Mesenteric fat pad (tissue), 1 donor: Measurements from ENCODE around the gene P3H3. TPM values are rescaled to one million over a fixed set of nuclear protein-coding genes. Genes with fewer than 3 reads are reported as not detected.
"Not testable (repeated sequence)": the region's sequence is repeated elsewhere in the genome, so short reads cannot be mapped to it uniquely, and the experiment has no call there.

Experiments
- DNase-seq: peaks from one replicate; pipeline ENCODE4 v3.0.0-alpha.2; 2020; ENCODE audit warnings: low spot score
- total RNA-seq: library from RNA; stranded (reverse); fragmentation: NEBNext Ultra II Directional; extraction: Animal tissue kit (Norgen Biotek cat#: 25700); gene quantifications from one replicate; pipeline ENCODE4 v1.2.1, GENCODE V29; 2021
- donor health status: DM: yes; HTN: yes; CAD: no.

Gene P3H3
- total RNA-seq, 1 donor from 2014 or later = 11.1 TPM

DNA sequence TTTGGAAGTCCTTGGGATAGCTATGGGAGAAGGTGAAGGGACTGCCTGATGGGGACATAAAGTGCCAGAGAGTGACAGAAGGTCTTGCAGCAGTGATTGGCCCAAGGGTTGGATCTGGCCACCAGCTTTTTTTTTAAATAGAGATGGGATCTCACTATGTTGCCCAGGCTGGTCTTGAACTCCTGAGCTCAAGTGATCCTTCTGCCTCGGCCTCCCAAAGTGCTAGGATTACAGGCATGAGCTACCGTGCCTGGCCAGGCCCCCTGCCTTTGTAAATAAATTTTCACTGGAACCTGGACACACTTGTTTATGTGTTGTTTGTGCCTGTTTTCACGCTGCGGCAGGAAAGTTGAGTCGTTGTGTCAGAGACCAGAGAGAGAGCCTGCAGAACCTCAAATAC is 37.1 kb downstream of the P3H3 start:
- DNase-seq = not testable (repeated sequence)

GRCh38 chr12:6866163-6866919 is 38.1 kb downstream of the P3H3 start:
- no peak for DNase-seq

- no peak for DNase-seq
These were observed 38.8 kb downstream of the P3H3 start for GRCh38 chr12:6866920-6867412.

DNA sequence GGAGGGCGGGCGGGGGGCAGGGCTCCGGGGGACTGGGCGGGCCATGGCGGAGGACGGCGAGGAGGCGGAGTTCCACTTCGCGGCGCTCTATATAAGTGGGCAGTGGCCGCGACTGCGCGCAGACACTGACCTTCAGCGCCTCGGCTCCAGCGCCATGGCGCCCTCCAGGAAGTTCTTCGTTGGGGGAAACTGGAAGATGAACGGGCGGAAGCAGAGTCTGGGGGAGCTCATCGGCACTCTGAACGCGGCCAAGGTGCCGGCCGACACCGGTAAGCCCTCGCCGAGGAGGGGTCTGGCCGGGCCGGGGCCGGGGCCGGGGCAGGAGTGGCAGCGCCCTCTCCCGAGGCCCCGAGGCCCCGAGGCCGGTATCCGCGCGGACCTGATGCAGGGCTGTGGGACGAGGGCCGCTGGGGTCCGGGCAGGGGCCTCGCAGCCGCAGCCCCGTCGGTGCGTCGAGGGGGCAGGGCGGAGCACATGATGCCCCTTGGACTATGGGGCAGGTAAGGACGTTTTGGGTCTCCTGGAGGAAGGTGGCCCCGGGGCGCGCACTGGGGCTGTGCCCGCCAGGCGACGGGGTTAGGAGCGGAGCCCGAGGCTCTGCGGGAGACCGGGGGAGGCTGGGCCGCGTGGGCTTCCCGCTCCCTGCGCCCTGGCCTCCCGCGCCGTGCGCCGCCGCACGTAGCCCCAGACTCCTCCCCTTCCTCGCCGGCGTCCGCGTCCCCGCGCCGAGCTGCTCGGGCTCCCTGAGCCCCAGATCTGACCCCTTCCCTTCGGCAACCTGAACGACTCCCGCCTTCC is 39.4 kb downstream of the P3H3 start, which contains the start of gene TPI1:
TSS of gene TPI1 (plus strand) at position 119 of the 798 bp plus-strand sequence. CDS start at position 155, 36 bp downstream.
- DNase-seq = peak; percentile 96

- no peak for DNase-seq
These were observed 40.2 kb downstream of the P3H3 start for GRCh38 chr12:6868211-6869048.

GRCh38 chr12:6869049-6870021 is 41.1 kb downstream of the P3H3 start:
- no peak for DNase-seq

DNA sequence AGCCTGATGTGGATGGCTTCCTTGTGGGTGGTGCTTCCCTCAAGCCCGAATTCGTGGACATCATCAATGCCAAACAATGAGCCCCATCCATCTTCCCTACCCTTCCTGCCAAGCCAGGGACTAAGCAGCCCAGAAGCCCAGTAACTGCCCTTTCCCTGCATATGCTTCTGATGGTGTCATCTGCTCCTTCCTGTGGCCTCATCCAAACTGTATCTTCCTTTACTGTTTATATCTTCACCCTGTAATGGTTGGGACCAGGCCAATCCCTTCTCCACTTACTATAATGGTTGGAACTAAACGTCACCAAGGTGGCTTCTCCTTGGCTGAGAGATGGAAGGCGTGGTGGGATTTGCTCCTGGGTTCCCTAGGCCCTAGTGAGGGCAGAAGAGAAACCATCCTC is 42.1 kb downstream of the P3H3 start:
- DNase-seq = not testable (repeated sequence)

- DNase-seq = no peak
These were observed 43.1 kb downstream of the P3H3 start for GRCh38 chr12:6871052-6871957.

DNA sequence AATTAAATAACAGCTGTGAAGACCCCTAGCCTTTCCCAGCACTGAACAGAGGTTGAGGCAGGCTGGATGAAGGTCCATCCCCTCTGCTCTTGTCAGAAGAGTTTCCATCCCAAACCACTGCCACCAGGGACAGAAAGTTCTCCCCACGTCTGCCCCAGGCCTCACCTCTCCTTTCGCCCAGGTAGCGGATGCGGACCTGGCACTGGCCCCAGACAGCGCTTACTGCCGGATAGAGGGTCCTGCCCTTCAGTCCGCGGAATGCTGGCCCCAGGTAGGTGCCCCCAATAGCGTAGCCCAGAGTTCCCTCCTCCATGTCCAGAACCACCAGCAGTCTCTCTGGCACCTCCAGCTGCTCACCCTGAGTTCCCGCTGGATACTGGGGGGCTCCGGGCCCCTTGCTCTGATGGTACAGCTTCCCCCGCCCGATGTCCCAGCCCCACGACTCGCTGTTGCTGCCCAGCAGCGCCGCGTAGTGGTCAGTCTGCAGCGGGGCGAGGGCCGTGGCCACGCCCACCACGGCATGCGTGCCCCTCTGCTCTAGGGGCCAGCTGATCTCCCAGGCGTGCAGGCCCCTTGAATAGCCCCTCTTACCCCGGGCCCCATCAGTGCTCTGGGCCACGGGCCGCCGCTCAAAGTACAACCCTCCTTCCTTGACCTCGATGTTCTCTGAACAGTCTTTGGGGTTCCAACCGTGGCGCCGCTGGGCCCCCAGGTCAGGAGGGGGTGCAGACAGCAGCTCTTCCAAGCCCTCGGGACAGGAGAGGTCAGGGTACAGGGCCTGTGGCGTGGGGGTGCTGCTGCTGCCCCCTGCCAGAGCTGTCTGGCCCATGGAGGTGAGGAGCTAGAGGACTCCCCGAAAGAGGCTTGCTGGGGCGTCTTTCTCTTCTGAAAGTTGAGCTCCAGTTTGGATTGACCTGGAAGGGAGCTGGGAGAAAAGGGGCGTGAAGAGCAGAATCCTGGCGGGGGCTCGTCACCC is 44.2 kb downstream of the P3H3 start:
- DNase-seq = peak; percentile 93

- DNase-seq = peak; percentile 99
These were observed 45.1 kb downstream of the P3H3 start, which contains the start of gene SPSB2 for GRCh38 chr12:6873094-6874014. SPSB2 (minus strand) TSS chr12:6873303; CDS start chr12:6872901, 402 bp downstream.

GRCh38 chr12:6874015-6874368 is 45.8 kb downstream of the P3H3 start:
- not testable (repeated sequence) for DNase-seq

DNA sequence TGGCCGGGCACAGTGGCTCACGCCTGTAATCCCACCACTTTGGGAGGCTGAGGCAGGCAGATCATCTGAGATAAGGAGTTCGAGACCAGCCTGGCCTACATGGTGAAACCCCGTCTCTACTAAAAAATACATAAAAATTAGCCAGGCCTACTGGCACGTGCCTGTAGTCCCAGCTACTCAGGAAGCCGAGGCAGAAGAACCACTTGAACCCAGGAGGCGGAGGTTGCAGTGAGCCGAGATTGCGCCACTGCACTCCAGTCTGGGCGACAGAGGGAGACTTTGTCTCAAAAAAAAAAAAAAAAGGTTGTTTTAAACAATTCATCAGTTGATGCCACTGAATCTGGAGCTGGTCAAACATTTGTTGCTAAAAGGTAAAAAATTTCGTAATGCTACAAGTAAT is 51.6 kb downstream of the P3H3 start:
- DNase-seq = not testable (repeated sequence)

DNA sequence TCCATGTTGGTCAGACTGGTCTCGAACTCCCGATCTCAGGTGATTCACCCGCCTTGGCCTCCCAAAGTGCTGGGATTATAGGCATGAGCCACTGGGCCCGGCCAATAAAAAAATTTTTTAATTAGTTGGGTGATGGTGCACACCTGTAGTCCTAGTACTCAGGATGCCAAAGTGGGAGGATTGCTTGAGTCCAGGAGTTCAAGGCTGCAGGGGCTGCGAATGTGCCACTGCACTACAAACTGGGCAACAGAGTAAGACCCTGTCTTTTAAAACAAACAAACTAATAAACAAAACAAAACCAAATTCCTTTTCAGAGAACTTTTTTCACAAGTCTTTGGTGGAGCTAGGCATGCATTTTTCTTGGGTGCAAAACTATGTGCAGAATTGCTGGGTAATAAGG is 55.0 kb downstream of the P3H3 start:
- DNase-seq = no peak

DNA sequence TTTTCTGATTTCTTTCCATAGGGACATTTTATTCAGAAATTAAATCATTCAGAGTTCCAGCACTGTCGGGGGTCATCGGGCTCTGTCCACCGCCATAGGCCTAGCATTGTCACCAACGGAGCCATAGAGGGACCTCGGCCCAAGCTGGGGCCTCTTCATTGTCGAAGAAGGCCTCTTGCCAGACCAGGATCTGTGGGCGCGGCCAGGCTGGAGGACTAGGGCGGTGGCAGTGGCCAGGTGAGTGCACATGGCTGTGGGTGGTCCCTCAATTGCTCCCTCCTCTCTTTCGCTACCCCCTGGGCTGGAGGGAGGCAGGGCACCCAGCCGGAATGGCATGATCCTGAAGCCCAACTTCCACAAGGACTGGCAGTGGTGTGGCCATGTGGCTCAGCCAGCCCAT is 55.5 kb downstream of the P3H3 start:
- no peak for DNase-seq

GRCh38 chr12:6884539-6884938 is 56.3 kb downstream of the P3H3 start:
- no peak for DNase-seq

GRCh38 chr12:6886206-6886999 is 58.2 kb downstream of the P3H3 start:
- DNase-seq = not testable (repeated sequence)
